ENCODE measurements around the gene RAD51B.

GRCh38 chr14:67821121-67821520 is 1.5 kb downstream of the RAD51B start:
- TF ChIP-seq POLR2A (conservative IDR thresholded peaks at IDR 0.05) (no peak), CHD2 (IDR thresholded peaks at IDR 0.05; ENCODE audit: low read depth, low read length) (no peak), MNT (conservative IDR thresholded peaks at IDR 0.05) (no peak), MXI1 (IDR thresholded peaks at IDR 0.05; ENCODE audit: low read depth, low read length) (no peak), PTBP1 (IDR thresholded peaks at IDR 0.05; ENCODE audit: low read depth, low read length) (no peak), ZBTB49 (CRISPR knock-in tag; IDR thresholded peaks at IDR 0.05; ENCODE audit: borderline replicate concordance) (no peak), JUNB (CRISPR knock-in tag; conservative IDR thresholded peaks at IDR 0.05) (no peak), PKNOX1 (IDR thresholded peaks at IDR 0.05) (no peak), FOXK1 (CRISPR knock-in tag; IDR thresholded peaks at IDR 0.05; ENCODE audit: borderline replicate concordance) (no peak), NRF1 (conservative IDR thresholded peaks at IDR 0.05 in 1 of 2, IDR thresholded peaks at IDR 0.05 in 1 of 2) (no peak), HMGN3 (IDR thresholded peaks at IDR 0.05; ENCODE audit: borderline replicate concordance, extremely low read depth, insufficient read length, low read depth, low read length) (no peak)
- TF ChIP-seq, protein P1, sequence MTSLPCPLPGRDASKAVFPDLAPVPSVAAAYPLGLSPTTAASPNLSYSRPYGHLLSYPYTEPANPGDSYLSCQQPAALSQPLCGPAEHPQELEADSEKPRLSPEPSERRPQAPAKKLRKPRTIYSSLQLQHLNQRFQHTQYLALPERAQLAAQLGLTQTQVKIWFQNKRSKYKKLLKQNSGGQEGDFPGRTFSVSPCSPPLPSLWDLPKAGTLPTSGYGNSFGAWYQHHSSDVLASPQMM (CRISPR knock-in tag; IDR thresholded peaks at IDR 0.05) = no peak

Measured in K562 (cell line).